DMS53 (cell line): ENCODE results near the gene EIF1AD.
A peak's percentile ranks its signal among the peaks of the same experiment; 100 is the strongest.
"Not testable (repeated sequence)": the region's sequence is repeated elsewhere in the genome, so short reads cannot be mapped to it uniquely, and the experiment has no call there.

Source experiments
- DNase-seq: peaks from one replicate; lab custom pipeline; 2025; lab: John Stamatoyannopoulos, UW

The EIF1AD gene

DNA sequence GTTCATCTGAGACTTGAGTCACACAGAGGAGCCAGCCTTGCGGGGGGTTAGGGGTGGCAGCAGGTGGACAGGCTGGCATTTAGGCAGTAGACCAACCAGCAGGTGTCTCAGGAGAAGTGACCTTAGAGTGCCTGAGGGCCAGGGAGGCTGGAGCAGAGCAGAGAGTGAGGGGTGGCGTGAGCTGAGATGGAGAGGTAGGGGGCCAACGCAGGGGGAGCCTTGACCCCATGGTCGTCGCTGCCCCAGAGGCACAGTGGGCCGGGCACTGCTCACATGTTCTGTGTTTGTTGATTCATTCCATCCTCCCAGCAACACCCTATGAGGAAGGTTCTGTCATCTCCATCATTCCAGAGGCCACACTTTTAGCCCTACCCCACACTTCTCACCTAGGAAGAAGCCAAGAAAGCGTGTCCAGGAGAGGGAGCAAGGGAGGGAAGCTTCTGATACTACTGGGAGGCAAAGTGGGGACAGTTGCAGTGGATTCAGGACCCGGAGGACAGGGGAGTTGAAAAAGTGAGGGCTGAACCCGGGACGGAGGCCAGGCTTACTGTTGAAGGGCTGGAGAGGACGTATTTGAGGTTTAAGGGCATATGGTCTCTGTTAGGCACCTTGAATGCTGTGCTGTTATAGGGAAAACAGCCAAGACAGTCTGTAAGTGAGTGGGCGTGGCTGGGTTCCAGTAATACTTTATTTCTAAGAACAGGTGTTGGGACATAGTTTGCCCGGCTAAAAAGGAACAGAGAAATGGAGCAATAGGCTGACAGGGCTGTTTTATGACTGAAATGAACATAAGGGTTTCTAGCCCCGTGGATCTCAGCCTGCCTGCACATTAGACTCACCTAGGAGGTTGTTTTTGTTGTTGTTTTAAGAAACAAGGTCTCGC, 33.1 kb downstream of the EIF1AD start:
- DNase-seq: no peak

DNA sequence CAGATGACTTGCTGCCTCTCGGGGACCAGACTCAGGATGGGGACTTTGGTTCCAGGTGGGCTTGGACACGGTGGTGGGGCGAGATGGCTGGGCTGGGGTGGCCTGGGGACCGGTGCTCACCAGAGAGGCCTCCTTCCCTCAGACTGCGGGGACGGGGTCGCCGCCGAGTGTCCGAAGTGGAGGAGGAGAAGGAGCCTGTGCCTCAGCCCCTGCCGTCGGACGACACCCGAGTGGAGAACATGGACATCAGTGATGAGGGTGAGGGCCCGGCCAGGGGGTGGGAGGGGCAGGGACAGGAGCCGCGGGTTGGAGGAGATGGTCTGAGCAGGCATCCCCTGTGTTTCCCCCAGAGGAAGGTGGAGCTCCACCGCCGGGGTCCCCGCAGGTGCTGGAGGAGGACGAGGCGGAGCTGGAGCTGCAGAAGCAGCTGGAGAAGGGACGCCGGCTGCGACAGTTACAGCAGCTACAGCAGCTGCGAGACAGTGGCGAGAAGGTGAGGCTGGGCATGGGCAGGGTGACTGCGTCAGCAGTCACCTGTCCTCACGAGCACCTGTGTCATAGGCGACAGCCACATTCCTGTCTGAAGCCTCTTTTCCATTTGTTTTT, 34.5 kb downstream of the EIF1AD start:
- no peak for DNase-seq

DNA sequence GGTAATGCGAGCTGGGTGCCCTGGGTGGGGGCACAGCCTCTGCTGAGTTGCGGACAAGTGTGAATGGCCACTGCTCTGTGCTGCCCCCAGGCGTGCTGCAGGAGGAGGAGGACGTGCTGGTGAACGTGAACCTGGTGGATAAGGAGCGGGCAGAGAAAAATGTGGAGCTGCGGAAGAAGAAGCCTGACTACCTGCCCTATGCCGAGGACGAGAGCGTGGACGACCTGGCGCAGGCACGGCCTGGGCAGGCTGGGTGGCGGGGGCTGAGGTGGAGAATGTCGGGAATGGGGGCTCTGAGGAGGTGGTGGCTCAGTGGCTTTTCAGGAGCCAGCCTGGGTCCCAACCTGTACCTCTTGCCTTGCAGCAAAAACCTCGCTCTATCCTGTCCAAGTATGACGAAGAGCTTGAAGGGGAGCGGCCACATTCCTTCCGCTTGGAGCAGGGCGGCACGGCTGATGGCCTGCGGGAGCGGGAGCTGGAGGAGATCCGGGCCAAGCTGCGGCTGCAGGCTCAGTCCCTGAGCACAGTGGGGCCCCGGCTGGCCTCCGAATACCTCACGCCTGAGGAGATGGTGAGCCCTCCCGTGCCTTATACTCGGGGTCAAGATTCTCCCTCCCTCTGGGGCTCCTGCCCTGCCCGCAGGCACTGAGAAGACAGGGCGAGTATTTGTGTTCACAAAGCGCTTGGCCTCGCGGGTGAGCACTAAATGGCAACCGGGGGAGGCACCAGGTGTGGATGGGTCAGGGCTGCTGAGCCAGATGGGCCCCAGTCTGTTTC, 35.8 kb downstream of the EIF1AD start:
- no peak for DNase-seq

DNA sequence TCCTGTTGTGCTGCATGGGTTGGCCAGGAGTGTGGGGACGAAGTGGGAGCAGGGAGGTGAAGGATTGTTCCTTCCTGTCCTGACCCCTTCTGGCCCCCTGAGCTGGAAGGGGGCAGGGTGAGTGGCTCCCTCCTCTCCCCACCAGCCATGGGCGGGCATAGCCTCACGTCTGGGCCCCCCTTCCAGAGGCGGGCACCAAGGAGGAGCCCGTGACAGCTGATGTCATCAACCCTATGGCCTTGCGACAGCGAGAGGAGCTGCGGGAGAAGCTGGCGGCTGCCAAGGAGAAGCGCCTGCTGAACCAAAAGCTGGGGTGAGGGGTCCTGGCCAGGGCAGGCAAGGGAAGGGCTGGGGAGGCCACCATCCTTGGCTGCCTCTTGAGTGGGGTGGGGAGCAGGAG, 37.1 kb downstream of the EIF1AD start:
- DNase-seq: no peak

DNA sequence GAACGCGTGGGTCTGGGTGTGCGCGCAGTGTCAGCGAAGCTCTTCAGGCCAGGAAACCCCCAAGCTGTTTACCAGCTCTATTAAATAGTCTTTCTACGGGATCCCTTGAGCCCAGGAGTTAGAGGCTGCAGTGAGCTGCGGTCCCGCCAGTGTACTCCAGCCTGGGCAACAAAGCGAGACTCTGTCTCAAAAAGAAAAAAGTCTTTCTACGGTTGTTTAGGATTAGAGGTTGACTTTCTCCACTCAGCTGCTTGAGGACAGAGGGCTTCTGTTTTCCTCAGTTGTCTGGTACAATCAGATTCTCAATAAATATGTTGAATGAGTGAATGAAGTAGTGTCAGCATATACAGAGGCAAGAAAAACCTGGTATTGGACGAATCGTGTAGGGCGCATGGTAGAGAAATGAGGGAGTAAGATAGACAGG, 39.8 kb downstream of the EIF1AD start:
- no peak for DNase-seq

DNA sequence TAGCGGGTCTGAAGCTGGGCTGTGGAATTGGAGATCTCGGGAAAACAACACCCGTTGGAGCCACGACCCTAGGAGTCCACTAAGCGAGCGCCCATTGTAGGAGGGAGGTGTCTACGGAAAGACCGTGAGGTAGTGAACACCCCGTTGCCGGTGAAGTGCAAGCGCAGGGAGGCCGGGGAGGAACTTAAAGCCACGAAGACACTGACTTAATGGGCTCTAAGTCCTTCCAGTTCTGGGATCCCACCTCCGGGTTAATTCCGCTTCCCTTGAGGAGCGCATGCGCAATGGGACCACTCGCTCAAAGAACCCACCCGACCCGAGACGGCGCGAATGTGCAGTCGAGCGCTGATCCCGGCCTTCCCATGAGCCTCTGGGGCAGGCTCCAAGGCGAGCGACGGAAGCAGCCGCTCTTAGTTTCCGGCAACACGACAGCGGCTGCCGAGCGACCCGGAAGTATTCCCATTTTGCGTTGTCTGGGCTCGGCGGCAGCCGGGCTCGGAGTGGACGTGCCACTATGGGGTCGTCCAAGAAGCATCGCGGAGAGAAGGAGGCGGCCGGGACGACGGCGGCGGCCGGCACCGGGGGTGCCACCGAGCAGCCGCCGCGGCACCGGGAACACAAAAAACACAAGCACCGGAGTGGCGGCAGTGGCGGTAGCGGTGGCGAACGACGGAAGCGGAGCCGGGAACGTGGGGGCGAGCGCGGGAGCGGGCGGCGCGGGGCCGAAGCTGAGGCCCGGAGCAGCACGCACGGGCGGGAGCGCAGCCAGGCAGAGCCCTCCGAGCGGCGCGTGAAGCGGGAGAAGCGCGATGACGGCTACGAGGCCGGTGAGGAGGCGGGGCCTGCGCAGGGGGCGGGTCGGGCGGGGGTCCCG, 40.5 kb downstream of the EIF1AD start, which contains the start of gene SART1:
TSS of gene SART1 (plus strand) at position 468 of the 874 bp plus-strand sequence. CDS start at position 515, 47 bp downstream.
- DNase-seq: peak; percentile 99

DNA sequence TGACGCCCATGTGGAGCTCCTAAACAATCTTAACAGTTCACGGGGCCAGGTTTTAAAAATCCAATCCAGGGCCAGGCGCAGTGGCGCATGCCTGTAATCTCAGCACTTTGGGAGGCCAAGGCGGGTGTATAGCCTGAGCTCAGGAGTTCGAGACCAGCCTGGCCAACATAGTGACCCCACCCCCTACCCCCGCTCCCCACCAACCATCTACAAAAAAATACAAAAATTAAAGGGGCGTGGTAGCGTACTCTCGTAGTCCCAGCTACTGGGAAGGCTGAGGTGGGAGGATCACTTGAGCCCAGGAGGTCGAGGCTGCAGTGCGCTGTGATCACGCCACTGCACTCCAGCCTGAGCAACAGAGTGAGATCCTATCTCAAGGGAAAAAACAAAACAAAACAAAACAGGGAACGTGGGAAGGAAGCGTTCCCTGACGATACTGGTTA, 41.1 kb downstream of the EIF1AD start:
- no peak for DNase-seq

DNA sequence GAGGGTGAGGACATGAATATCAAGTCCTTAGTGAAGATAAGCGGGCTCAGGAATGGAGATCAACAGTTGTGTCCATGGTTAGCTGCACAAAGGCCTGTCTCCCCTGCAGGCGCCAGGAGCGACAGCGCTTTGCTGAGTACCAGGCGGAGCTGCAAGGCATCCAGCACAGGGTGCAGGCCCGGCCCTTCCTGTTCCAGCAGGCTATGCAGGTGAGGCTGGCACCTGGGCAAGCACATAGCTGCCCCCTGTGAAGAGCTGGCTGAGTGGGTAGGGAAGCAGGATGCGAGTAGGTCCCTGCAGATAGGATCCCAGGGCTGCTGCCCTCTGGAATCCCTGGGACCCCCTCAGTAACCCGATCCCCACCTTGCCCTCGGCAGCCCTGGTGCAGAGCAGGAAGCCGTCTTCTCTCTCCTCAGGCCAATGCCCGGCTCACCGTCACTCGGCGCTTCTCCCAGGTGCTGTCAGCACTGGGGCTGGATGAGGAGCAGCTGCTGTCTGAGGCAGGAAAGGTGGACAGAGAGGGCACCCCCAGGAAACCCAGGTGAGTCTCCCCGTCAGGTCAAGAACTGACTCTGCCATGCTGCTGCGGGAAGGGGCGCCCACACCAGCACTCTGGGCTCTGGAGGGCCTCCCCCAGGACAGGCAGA, 43.1 kb downstream of the EIF1AD start:
- DNase-seq: no peak

DNA sequence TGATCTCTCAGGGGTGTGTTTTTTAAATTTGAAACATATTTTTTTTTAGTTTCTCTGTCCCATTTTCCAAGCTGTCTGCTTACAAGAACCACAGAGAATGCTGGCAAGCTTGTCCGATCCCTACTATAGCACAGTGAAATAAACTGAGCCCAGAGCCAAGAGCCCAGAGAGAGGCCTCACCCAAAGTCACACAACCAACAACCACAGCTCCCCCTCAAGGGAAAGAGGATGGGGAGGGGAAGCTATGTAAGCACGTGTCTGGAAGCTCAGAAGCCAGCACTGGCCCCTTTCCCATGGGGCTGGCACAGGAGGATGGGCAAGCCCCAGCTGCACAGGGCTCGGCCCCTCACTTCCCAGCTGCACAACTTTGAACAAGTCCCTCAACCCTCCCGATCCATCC, 43.7 kb downstream of the EIF1AD start:
- no peak for DNase-seq

DNA sequence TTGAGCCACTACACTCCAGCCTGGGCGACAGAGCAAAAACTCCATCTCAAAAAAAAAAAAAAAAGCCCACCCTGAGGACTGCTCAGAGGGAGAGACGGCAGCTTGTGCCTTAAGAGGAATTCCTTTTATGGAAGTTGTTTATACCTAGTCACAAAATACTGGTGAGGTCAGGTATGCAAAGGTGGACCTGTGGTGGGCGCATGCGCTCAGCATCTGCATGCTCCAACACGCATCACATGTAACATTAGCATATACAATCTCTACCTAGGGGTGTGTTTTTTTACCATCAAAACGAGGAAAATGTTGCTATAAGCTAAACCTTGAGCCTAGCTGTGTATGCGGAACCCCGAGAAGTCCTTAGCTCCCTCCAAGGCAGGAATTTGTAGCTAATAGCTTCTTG, 47.2 kb downstream of the EIF1AD start:
- DNase-seq: no peak

DNA sequence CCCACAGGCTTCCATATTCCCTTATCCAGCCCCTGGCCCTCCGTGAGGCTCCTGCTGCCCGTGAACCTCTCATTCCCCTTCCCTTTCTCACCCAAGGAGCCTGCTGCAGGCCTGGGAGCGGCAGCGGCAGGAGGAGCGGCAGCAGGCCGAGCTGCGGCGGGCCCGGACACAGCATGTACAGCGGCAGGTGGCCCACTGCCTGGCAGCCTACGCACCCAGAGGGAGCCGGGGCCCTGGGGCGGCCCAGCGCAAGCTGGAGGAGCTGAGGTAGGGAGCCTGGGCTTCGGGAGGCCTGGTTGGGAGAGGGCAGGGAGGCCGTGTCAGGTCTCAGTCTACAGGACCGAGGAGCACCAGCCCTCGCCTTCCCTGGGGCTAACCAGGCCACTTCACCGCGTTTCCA, 48.5 kb downstream of the EIF1AD start:
- DNase-seq: no peak

DNA sequence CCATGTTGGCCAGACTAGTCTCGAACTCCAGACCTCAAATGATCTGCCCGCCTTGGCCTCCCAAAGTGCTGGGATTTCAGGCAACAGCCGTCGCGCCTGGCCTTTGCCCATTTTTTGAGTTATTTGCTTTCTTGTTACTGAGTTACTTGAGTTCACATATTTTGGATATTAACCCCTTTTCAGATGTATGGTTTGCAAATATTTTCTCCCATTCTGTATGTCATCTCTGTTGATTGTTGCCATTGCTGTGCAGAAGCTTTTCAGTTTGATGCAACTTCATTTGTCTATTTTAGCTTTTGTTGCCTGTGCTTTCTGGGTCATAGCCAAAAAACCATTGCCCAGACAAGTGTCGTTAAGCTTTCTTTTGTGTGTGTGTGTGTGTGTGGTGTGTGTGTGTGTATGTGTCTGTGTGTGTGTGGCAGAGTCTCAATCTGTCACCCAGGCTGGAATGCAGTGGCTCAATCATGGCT, 49.9 kb downstream of the EIF1AD start:
- DNase-seq: no peak

DNA sequence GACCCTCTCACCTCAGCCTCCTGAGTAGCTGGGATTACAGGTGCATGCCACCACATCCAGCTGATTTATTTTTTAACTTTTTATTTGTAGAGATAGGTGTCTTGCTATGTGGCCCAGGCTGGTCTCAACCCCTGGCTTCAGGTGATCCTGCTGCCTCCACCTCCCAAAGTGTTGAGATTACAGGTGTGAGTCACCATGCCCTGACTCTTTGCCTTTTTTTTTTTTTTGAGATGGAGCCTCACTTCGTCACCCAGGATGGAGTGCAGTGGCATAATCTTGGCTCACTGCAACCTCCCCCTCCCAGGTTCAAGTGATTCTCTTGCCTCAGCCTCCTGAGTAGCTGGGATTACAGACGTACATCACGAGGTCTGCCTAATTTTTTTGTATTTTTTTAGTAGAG, 50.3 kb downstream of the EIF1AD start:
- DNase-seq: not testable (repeated sequence)

DNA sequence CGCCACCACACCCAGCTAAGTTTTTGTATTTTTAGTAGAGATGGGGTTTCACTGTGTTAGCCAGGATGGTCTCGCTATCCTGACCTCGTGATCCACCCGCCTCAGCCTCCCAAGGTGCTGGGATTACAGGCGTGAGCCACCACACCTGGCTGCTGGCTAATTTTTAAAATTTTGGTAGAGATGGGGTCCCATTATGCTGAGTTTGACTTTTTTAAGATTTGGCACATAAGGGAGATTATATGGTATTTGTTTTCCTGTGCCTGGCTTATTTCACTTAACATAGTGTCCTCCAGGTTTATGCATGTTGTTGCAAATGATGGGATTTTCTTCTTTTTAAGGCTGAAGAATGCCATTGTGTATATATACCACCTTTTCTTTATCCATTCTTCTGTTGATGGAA, 51.2 kb downstream of the EIF1AD start:
- not testable (repeated sequence) for DNase-seq

DNA sequence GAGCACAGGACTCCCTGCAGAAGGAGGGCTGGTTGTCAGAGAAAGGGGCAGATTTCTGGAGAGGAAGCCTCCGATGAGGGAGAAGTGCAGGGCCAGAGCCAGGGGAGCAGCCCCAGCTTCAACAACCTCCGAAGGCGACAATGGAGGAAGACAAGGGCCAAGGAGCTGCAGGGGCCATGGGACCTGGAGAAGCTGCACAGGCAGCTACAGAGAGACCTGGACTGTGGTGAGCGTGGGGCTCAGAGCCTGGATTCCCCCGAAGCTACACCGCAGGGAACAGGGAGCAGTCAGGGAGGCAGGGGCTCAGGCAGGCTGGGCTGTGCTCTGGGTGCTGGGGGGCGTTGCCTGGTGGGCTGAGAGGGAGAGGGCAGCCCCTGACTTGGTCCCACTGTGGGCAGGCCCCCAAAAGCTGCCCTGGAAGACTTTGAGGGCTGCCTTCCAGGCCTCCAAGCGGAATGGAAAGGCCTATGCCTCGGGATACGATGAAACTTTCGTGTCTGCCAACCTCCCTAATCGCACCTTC, 54.3 kb downstream of the EIF1AD start:
- no peak for DNase-seq

DNA sequence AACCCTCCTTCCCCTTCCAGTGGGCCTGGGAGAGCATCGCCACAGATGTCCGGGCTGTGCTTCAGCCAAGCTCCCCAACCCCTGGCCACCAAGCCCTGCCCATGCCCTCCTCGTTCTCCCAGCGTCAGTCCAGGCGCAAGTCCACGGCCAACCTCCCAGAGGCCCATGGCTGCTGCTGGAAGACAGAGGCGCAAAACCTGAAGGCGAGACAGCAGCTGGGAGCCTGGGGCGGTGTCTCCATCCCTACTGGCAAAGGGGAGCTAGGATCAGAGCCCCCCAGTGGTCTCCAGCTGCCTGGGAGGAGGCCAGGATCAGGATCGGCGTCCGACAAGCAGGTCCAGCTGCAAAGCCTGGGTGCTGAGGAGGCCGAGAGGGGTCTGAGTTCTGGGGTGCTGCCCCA, 54.8 kb downstream of the EIF1AD start:
- no peak for DNase-seq

DNA sequence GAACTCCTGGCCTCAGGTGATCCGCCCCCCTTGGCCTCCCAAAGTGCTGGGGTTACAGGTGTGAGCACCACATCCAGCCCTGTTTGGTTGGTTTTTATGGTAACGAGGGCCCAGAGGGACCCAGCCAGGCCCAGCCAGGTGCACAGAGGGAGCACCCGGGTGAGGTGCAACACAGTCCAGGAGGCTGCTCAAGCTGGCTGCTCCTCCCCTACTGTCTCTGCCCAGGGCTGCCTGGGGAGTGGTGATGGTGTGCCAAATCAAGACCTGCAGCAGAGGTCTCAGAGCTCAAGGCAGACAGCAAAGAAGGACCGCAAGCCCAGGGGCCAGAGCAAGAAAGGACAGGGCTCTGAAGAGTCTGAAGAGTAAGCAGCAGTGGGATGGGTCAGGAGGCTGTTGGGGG, 55.3 kb downstream of the EIF1AD start:
- DNase-seq: no peak
